ENCODE results near the gene CPB1. TPM values are rescaled to one million over a fixed set of nuclear protein-coding genes. Genes with fewer than 3 reads are reported as not detected.
A peak's percentile ranks its signal among the peaks of the same experiment; 100 is the strongest.
"Not testable (repeated sequence)": the region's sequence is repeated elsewhere in the genome, so short reads cannot be mapped to it uniquely, and the experiment has no call there.

Gene CPB1
- total RNA-seq = 10 to 100 TPM in 1 of 6 donors, 1 to 10 TPM in 1, not detected in 4; 5.6 to 11.3 TPM

GRCh38 chr3:148827585-148827984, at the start of gene CPB1:
CPB1 (plus strand) TSS chr3:148827811; CDS start chr3:148827824, 13 bp downstream.
- TF ChIP-seq POLR2AphosphoS5 (IDR thresholded peaks at IDR 0.05) (no peak), EP300 (IDR thresholded peaks at IDR 0.05) (no peak), POLR2A (IDR thresholded peaks at IDR 0.05) (no peak), CTCF (IDR thresholded peaks at IDR 0.05) (no peak)
- H3K4me1 ChIP-seq = peaks cover 0 to 4% (median 2%) of the 10 kb centered on the region in 4 donors
- no peak for DNase-seq
- H3K27ac ChIP-seq = no peak within 1 kb of the TSS
- no peaks in the 10 kb centered on the region for H3K9me3 ChIP-seq
- no peaks in the 10 kb centered on the region for H3K27me3 ChIP-seq
- H3K4me3 ChIP-seq = no peak within 1 kb of the TSS
- no peaks in the 10 kb centered on the region for H3K36me3 ChIP-seq
- no peak for ATAC-seq (ENCODE audit: low FRiP score in 2 of 2)

GRCh38 chr3:148778926-148779325, 48.7 kb upstream of the CPB1 start:
- Histone ChIP-seq H3K4me1 (no peaks in the 10 kb centered on the region), H3K27me3 (no peaks in the 10 kb centered on the region), H3K36me3 (no peaks in the 10 kb centered on the region), H3K9me3 (no peaks in the 10 kb centered on the region), H3K4me3 (no peak overlapping the region), H3K27ac (no peak overlapping the region)
- no peak for DNase-seq
- WGBS, 2 donors = 91 to 98% methylated on average over 3 of the region's 3 CpGs
- TF ChIP-seq CTCF (IDR thresholded peaks at IDR 0.05) (no peak), POLR2AphosphoS5 (IDR thresholded peaks at IDR 0.05) (no peak), EP300 (IDR thresholded peaks at IDR 0.05) (no peak), POLR2A (IDR thresholded peaks at IDR 0.05) (no peak)
- no peak for ATAC-seq (ENCODE audit: low FRiP score in 2 of 2)

DNA sequence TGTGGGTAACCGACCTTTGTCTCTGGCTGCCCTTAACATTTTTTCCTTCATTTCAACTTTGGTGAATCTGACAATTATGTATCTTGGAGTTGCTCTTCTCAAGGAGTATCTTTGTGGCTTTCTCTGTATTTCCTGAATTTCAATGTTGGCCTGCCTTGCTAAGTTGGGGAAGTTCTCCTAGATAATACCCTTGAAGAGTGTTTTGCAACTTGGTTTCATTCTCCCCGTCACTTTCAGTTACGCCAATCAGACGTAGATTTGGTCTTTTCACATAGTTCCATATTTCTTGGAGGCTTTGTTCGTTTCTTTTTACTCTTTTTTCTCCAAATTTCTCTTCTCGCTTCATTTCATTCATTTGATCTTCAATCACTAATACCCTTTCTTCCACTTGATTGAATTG, 42.6 kb upstream of the CPB1 start:
- H3K9me3 ChIP-seq; ATAC-seq (ENCODE audit: low FRiP score in 2 of 2); H3K36me3 ChIP-seq; H3K27me3 ChIP-seq; H3K4me1 ChIP-seq; H3K4me3 ChIP-seq; H3K27ac ChIP-seq; DNase-seq: not testable (repeated sequence)
- WGBS, 2 donors = 62 to 79% methylated on average over 6 of the region's 6 CpGs

- DNase-seq = peak in 1 of 2 donors; percentile 14
- not testable (repeated sequence) for ATAC-seq (ENCODE audit: low FRiP score in 2 of 2); H3K27ac ChIP-seq; H3K36me3 ChIP-seq; H3K4me1 ChIP-seq; H3K27me3 ChIP-seq; H3K9me3 ChIP-seq; H3K4me3 ChIP-seq
- WGBS, 2 donors = 90 to 91% methylated on average over 9 of the region's 9 CpGs
Measured at GRCh38 chr3:148786159-148786558, 41.5 kb upstream of the CPB1 start.

GRCh38 chr3:148789146-148789545, 38.5 kb upstream of the CPB1 start:
- DNase-seq = no peak
- no peak overlapping the region for H3K27ac ChIP-seq
- no peaks in the 10 kb centered on the region for H3K4me1 ChIP-seq
- peak in 1 of 2 donors; percentile 15 for ATAC-seq (ENCODE audit: low FRiP score in 2 of 2)
- TF ChIP-seq POLR2AphosphoS5 (IDR thresholded peaks at IDR 0.05) = no peak
- TF ChIP-seq POLR2A (IDR thresholded peaks at IDR 0.05) = no peak
- TF ChIP-seq CTCF (IDR thresholded peaks at IDR 0.05) = no peak
- TF ChIP-seq EP300 (IDR thresholded peaks at IDR 0.05) = no peak
- H3K9me3 ChIP-seq = peaks cover 0 to 4% (median 0%) of the 10 kb centered on the region in 4 donors
- 48 to 50% methylated on average over 6 of the region's 6 CpGs for WGBS, 2 donors
- no peak overlapping the region for H3K4me3 ChIP-seq
- no peaks in the 10 kb centered on the region for H3K27me3 ChIP-seq
- H3K36me3 ChIP-seq = no peaks in the 10 kb centered on the region

DNA sequence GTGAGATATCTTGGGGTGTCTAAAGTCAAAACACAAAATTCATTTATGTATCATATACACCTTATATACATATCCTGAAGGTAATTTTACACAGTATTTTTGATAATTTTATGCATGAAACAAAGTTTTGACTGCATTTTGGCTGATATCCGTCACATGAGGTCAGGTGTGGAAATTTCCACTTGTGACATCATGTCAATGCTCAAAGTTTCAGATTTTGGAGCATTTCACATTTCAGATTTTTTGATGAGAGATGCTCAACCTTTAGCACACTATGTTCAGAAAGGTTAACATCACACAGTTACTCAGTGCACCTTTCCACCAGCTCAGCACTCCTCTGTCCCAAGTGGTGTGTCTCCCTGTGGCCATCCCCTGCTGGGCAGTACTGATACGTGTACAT, 37.7 kb upstream of the CPB1 start:
- peak in 1 of 2 donors; percentile 23 for ATAC-seq (ENCODE audit: low FRiP score in 2 of 2)
- no peaks in the 10 kb centered on the region for H3K36me3 ChIP-seq
- no peak overlapping the region for H3K4me3 ChIP-seq
- no peaks in the 10 kb centered on the region for H3K27me3 ChIP-seq
- no peaks in the 10 kb centered on the region for H3K4me1 ChIP-seq
- peaks cover 0 to 4% (median 0%) of the 10 kb centered on the region in 4 donors for H3K9me3 ChIP-seq
- DNase-seq = no peak
- TF ChIP-seq CTCF (IDR thresholded peaks at IDR 0.05) (no peak), POLR2AphosphoS5 (IDR thresholded peaks at IDR 0.05) (no peak), EP300 (IDR thresholded peaks at IDR 0.05) (no peak), POLR2A (IDR thresholded peaks at IDR 0.05) (no peak)
- peak overlapping the region in 1 of 4 donors; percentile 48 for H3K27ac ChIP-seq
- WGBS, 2 donors = 80 to 86% methylated on average over 2 of the region's 2 CpGs
